ENCODE results near the gene KHDC4.

GRCh38 chr1:155968051-155968400 lies 33.8 kb upstream of the KHDC4 start:
- TF ChIP-seq POLR2A (IDR thresholded peaks at IDR 0.05; ENCODE audit: low read depth, low read length), result no peak
- TF ChIP-seq PML (IDR thresholded peaks at IDR 0.05; ENCODE audit: low read length), result no peak
- TF ChIP-seq JUND (IDR thresholded peaks at IDR 0.05; ENCODE audit: low read depth, low read length), result no peak
- TF ChIP-seq, protein P1, sequence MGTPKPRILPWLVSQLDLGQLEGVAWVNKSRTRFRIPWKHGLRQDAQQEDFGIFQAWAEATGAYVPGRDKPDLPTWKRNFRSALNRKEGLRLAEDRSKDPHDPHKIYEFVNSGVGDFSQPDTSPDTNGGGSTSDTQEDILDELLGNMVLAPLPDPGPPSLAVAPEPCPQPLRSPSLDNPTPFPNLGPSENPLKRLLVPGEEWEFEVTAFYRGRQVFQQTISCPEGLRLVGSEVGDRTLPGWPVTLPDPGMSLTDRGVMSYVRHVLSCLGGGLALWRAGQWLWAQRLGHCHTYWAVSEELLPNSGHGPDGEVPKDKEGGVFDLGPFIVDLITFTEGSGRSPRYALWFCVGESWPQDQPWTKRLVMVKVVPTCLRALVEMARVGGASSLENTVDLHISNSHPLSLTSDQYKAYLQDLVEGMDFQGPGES (IDR thresholded peaks at IDR 0.05), result no peak
